Keratinocyte (primary cell): ENCODE data around the gene LMOD1. TPM values are rescaled to one million over a fixed set of nuclear protein-coding genes. Genes with fewer than 3 reads are reported as not detected.

Experiments used
- DNase-seq: peaks from one replicate; pipeline ENCODE4 v3.0.0-alpha.2; 2011; ENCODE audit warnings: low read depth, missing footprints, low spot score
- FAIRE-seq: peaks from 2 replicates; lab custom pipeline; 2011; peaks lifted over from hg19 to GRCh38; lab: Jason Lieb, UNC
- H2AFZ ChIP-seq: 2 replicates; pipeline ENCODE4 v1.6.0; 2012; ENCODE audit warnings: low read length, control low read depth, inconsistent platforms; ENCODE audit not compliant: control insufficient read depth
- H3K27ac ChIP-seq: 2 replicates; pipeline ENCODE4 v1.5.1; 2011; ENCODE audit warnings: low read length; ENCODE audit not compliant: control insufficient read depth, insufficient read depth
- H3K27me3 ChIP-seq: 3 replicates; pipeline ENCODE4 v1.6.0; 2011; ENCODE audit warnings: low read length; ENCODE audit not compliant: control insufficient read depth, insufficient read depth; ENCODE audit errors: extremely low read depth
- H3K36me3 ChIP-seq, 2 experiments: 2 replicates in 1 of 2; 3 replicates in 1 of 2; pipeline ENCODE4 v1.5.1; 2011; ENCODE audit warnings: low read length in 2 of 2, mild to moderate bottlenecking in 1 of 2; ENCODE audit not compliant: control insufficient read depth in 2 of 2, insufficient read depth in 2 of 2; ENCODE audit errors: extremely low read depth in 1 of 2
- H3K4me1 ChIP-seq: 3 replicates; pipeline ENCODE4 v1.5.1; 2011; ENCODE audit warnings: low read length; ENCODE audit not compliant: control insufficient read depth, insufficient read depth; ENCODE audit errors: extremely low read depth
- H3K4me2 ChIP-seq: 3 replicates; pipeline ENCODE4 v1.6.0; 2011; ENCODE audit warnings: low read depth, low read length; ENCODE audit not compliant: control insufficient read depth, insufficient read depth; ENCODE audit errors: extremely low read depth
- H3K4me3 ChIP-seq, 3 experiments: fragments of 200-600 bp in 1 of 3; sonication (generic) in 1 of 3; 2 replicates in 2 of 3; 3 replicates in 1 of 3; pipeline ENCODE4 v1.5.1; 2011 to 2016; ENCODE audit warnings: low read length in 3 of 3, mild to moderate bottlenecking in 3 of 3, control low read depth in 2 of 3, inconsistent platforms in 1 of 3, low read depth in 1 of 3, mixed read lengths in 1 of 3, mixed run types in 1 of 3, moderate library complexity in 1 of 3; ENCODE audit not compliant: control insufficient read depth in 2 of 3, insufficient read depth in 2 of 3; ENCODE audit errors: extremely low read depth in 1 of 3
- H3K79me2 ChIP-seq: 2 replicates; pipeline ENCODE4 v1.6.0; 2012; ENCODE audit warnings: low read length; ENCODE audit not compliant: control insufficient read depth, insufficient read depth
- H3K9ac ChIP-seq: 3 replicates; pipeline ENCODE4 v1.6.0; 2011; ENCODE audit warnings: low read length; ENCODE audit not compliant: control insufficient read depth, insufficient read depth; ENCODE audit errors: extremely low read depth
- H3K9me1 ChIP-seq: 3 replicates; pipeline ENCODE4 v1.6.0; 2011; ENCODE audit warnings: low read length; ENCODE audit not compliant: control insufficient read depth, insufficient read depth; ENCODE audit errors: extremely low read depth
- H3K9me3 ChIP-seq: 2 replicates; pipeline ENCODE4 v1.5.1; 2012; ENCODE audit warnings: low read depth, low read length; ENCODE audit not compliant: control insufficient read depth
- H4K20me1 ChIP-seq: 3 replicates; pipeline ENCODE4 v1.6.0; 2011; ENCODE audit warnings: low read length; ENCODE audit not compliant: control insufficient read depth, insufficient read depth; ENCODE audit errors: extremely low read depth
- EZH2 ChIP-seq: IDR thresholded peaks from one replicate; pipeline ENCODE4 v1.6.1; 2012; ENCODE audit warnings: inconsistent platforms, mild to moderate bottlenecking, low read length, moderate library complexity
- dilution Hi-C: fragments of 300-500 bp; cut with MboI; formaldehyde crosslinking; loops from one replicate; pipeline ENCODE4 v1.7.0; 2020; ENCODE audit warnings: low sequenced_read_pairs; ENCODE audit not compliant: extremely low pct_ligation_motif_present
- polyA plus RNA-seq, 5 experiments: library from polyadenylated mRNA; depleted of rRNA in 3 of 5; stranded (reverse) in 3 of 5; stranded (forward) in 1 of 5; unstranded in 1 of 5; fragments of >200 nt; gene quantifications; 1 replicate in 1 of 5; 2 replicates in 3 of 5; 3 replicates in 1 of 5; pipeline versions ENCODE4 v1.2.1 to v1.2.3, GENCODE V29; 2011 to 2012; ENCODE audit warnings: missing spikeins in 2 of 5, low read depth in 1 of 5, low replicate concordance in 1 of 5
- TF ChIP-seq, protein P1 (sequence below), 3 experiments: IDR thresholded peaks in 1 of 3; conservative IDR thresholded peaks in 1 of 3; optimal IDR thresholded peaks in 1 of 3; 2 replicates in 2 of 3; 3 replicates in 1 of 3; pipeline versions ENCODE3 to v1.5.1; 2011; ENCODE audit warnings: low read length in 3 of 3, mild to moderate bottlenecking in 3 of 3, moderate library complexity in 2 of 3, control low read depth in 1 of 3, inconsistent platforms in 1 of 3; ENCODE audit not compliant: insufficient read depth in 2 of 3; ENCODE audit errors: extremely low read depth in 1 of 3

The LMOD1 gene
- polyA plus RNA-seq, 1 donor (not counting 4 experiments of a cell fraction or from before 2014, with no cell fraction given) = not detected

DNA sequence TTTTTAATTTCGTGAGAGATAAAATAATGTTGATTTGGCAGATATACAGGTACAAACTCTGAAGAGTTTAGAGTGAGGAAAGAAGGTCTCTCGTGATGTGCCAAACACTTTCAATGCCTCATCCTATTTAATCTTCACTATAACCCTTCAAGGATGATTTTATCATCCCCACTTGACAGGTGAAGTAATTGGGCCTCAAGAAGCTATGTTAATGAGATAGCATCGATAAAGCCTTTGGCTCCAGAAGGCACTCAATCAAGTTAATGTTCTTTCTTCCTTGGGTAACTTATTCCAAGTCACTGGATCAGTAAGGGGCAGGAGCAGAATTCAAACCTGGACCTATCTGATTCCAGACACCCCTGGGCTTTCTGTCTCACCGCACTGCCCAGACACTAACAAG lies 7.2 kb downstream of the LMOD1 start:
- Histone ChIP-seq H3K9ac (no peak overlapping the region), H3K4me1 (peaks cover 9% of the 10 kb centered on the region), H3K27me3 (peaks cover 4% of the 10 kb centered on the region), H3K9me1 (no peaks in the 10 kb centered on the region), H3K36me3 (no peaks in the 10 kb centered on the region), H3K4me3 (no peak overlapping the region), H3K9me3 (no peaks in the 10 kb centered on the region), H3K4me2 (no peak overlapping the region), H3K27ac (no peak overlapping the region), H3K79me2 (no peaks in the 10 kb centered on the region), H4K20me1 (no peaks in the 10 kb centered on the region), H2AFZ (no peak overlapping the region)
- DNase-seq (no peak), FAIRE-seq (no peak)
- dilution Hi-C loops = no loop called here
- no peak for TF ChIP-seq EZH2
- TF ChIP-seq, protein P1, sequence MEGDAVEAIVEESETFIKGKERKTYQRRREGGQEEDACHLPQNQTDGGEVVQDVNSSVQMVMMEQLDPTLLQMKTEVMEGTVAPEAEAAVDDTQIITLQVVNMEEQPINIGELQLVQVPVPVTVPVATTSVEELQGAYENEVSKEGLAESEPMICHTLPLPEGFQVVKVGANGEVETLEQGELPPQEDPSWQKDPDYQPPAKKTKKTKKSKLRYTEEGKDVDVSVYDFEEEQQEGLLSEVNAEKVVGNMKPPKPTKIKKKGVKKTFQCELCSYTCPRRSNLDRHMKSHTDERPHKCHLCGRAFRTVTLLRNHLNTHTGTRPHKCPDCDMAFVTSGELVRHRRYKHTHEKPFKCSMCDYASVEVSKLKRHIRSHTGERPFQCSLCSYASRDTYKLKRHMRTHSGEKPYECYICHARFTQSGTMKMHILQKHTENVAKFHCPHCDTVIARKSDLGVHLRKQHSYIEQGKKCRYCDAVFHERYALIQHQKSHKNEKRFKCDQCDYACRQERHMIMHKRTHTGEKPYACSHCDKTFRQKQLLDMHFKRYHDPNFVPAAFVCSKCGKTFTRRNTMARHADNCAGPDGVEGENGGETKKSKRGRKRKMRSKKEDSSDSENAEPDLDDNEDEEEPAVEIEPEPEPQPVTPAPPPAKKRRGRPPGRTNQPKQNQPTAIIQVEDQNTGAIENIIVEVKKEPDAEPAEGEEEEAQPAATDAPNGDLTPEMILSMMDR (optimal IDR thresholded peaks at IDR 0.05 in 1 of 3, IDR thresholded peaks at IDR 0.05 in 1 of 3, conservative IDR thresholded peaks at IDR 0.05 in 1 of 3; ENCODE audit: extremely low read depth in 1 of 3, insufficient read depth in 2 of 3, low read length in 3 of 3) = no peak

DNA sequence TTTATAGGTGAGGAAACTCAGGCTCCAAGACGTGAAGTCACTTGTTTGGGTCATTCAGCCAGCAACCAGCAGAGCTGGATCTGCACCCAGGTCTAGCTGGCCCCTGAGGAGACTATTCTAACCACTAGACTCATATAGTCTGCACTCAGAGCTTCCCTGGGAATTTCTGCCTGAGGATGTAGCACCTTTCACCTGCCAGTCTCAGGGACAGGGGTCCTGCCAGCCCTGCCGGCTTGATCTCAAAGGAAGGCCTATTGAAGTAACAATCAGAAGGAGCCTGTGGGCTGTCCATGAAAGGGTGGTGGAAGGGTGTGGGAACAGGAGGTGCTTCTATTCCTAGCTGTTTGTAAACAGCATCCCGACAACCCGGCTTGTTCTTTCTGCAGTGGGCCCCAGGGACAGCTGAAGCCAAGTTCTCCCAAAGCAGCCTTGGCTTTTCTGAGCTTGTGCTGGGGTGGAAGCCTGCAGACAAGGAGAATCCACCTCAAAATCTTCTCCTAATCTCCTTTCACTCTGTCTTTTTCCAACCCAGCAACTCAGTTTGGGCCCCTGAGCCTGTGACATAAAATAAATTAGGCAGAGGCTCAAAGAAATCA lies 7.8 kb downstream of the LMOD1 start:
- H3K9me1 ChIP-seq = no peaks in the 10 kb centered on the region
- H3K4me3 ChIP-seq = no peak overlapping the region
- peaks cover 9% of the 10 kb centered on the region for H3K4me1 ChIP-seq
- no peaks in the 10 kb centered on the region for H3K27me3 ChIP-seq
- no peaks in the 10 kb centered on the region for H3K79me2 ChIP-seq
- no peak overlapping the region for H3K27ac ChIP-seq
- H3K4me2 ChIP-seq = no peak overlapping the region
- peak overlapping the region; percentile 36 for H2AFZ ChIP-seq
- no peak overlapping the region for H3K9ac ChIP-seq
- no peak for FAIRE-seq
- DNase-seq = no peak
- dilution Hi-C loops = no loop called here
- H4K20me1 ChIP-seq = no peaks in the 10 kb centered on the region
- no peaks in the 10 kb centered on the region for H3K9me3 ChIP-seq
- no peaks in the 10 kb centered on the region for H3K36me3 ChIP-seq
- TF ChIP-seq, protein P1 (optimal IDR thresholded peaks at IDR 0.05 in 1 of 3, IDR thresholded peaks at IDR 0.05 in 1 of 3, conservative IDR thresholded peaks at IDR 0.05 in 1 of 3; ENCODE audit: extremely low read depth in 1 of 3, insufficient read depth in 2 of 3, low read length in 3 of 3) = no peak
- no peak for TF ChIP-seq EZH2
